ENCODE results near the gene TRAF3. TPM values are rescaled to one million over a fixed set of nuclear protein-coding genes. Genes with fewer than 3 reads are reported as not detected.

The TRAF3 gene
- total RNA-seq, 2 donors from 2014 or later: 14.5 to 28.7 TPM

DNA sequence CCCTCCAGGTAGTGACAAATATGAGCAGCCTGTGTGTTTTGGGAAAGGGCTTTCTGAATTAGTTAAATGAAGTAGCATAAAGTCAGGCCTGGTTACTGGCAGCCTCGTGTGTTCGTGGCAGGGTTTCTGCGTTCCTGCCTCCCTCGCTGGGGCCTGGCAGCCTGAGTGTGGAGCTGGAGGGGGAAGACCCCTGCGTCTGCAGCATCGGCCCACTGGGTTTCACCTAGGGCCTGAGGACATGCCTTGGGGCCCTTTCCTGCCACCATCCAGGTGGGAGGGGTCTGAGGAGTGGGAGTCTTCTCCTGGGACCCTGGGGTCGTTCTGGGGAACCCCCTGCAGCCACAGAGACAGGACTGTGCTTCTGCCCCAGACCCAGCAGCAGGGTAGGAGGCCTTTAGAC, 124.8 kb downstream of the TRAF3 start:
- H3K27me3 ChIP-seq (replicated peaks; ENCODE audit: insufficient read depth): no peaks in the 10 kb centered on the region
- no peak overlapping the region for H3K4me3 ChIP-seq
- no peaks in the 10 kb centered on the region for H3K4me1 ChIP-seq (ENCODE audit: control insufficient read depth in 1 of 2, low read depth in 2 of 2)
- peaks cover 7% of the 10 kb centered on the region for H3K36me3 ChIP-seq
- no peaks in the 10 kb centered on the region for H3K9me3 ChIP-seq
- no peak overlapping the region for H3K27ac ChIP-seq
- ATAC-seq (ENCODE audit: insufficient number of reproducible peaks, low FRiP score, low read depth) (no peak), DNase-seq (ENCODE audit: low spot score) (no peak)
- TF ChIP-seq, protein P1, sequence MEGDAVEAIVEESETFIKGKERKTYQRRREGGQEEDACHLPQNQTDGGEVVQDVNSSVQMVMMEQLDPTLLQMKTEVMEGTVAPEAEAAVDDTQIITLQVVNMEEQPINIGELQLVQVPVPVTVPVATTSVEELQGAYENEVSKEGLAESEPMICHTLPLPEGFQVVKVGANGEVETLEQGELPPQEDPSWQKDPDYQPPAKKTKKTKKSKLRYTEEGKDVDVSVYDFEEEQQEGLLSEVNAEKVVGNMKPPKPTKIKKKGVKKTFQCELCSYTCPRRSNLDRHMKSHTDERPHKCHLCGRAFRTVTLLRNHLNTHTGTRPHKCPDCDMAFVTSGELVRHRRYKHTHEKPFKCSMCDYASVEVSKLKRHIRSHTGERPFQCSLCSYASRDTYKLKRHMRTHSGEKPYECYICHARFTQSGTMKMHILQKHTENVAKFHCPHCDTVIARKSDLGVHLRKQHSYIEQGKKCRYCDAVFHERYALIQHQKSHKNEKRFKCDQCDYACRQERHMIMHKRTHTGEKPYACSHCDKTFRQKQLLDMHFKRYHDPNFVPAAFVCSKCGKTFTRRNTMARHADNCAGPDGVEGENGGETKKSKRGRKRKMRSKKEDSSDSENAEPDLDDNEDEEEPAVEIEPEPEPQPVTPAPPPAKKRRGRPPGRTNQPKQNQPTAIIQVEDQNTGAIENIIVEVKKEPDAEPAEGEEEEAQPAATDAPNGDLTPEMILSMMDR (IDR thresholded peaks at IDR 0.05): no peak

DNA sequence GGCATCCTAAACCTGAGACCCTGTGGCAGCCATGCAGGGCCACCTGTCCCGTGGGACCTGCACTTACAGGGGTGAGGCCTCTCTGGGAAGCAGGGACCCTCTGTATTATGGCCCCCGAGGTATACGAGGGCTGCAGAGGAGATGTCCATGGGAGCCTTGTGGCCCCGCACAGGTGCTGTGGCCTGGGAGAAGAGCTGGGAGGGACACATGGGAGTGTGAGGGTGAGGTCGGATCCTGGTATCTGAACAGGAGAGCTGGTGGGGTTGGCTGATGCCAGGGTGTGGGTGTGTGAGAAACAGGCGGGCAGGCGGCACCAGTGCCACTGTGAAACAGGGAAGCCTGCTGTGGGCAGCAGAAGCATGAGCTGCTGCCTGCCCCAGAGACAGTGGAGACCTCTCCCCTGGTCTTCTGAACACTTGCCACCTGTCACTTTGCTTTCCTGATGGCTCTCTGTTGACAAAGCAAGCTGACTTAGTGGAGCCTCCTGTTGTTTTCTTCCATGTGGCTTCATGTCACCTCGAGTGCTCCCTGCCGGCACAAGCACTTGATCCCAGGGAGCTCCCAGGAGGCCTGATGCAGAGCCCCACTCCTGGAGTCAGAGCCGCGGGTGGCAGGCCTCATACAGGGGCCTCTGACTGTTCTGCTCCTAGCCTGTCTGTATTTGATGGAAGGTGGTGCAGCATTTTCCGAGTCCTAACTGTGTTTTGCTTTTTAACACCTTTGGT, 125.4 kb downstream of the TRAF3 start:
- DNase-seq (ENCODE audit: low spot score) (no peak), ATAC-seq (ENCODE audit: insufficient number of reproducible peaks, low FRiP score, low read depth) (no peak)
- H3K27ac ChIP-seq: no peak overlapping the region
- peaks cover 7% of the 10 kb centered on the region for H3K36me3 ChIP-seq
- H3K4me3 ChIP-seq: no peak overlapping the region
- H3K27me3 ChIP-seq (replicated peaks; ENCODE audit: insufficient read depth): no peaks in the 10 kb centered on the region
- no peaks in the 10 kb centered on the region for H3K4me1 ChIP-seq (ENCODE audit: control insufficient read depth in 1 of 2, low read depth in 2 of 2)
- H3K9me3 ChIP-seq: no peaks in the 10 kb centered on the region
- TF ChIP-seq, protein P1 (IDR thresholded peaks at IDR 0.05): no peak

DNA sequence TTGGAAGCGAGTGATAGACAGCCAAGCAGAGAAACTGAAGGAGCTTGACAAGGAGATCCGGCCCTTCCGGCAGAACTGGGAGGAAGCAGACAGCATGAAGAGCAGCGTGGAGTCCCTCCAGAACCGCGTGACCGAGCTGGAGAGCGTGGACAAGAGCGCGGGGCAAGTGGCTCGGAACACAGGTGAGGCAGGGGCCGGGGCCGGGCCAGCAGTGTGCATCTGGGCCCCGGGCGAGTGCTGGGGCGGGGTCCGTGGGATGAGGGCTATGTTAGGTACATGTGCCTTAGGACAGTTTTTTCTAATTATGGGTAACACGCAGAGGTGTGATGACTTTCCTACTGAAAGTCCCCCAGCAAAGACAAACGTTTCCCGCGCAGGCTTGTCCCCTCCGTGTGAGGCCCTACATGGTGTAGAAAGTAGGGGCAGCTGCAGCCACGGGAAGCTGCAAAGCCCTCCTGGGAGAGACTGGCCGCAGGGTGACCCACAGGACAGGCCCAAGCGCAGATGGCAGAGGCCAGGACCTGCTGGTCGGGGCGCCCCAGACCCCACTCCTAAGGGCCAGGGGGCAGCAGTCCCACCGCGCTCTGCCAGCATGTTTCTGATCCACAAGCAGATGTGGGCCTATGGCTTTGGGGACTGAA, 126.1 kb downstream of the TRAF3 start:
- Histone ChIP-seq H3K9me3 (no peaks in the 10 kb centered on the region), H3K4me1 (ENCODE audit: control insufficient read depth in 1 of 2, low read depth in 2 of 2) (no peaks in the 10 kb centered on the region), H3K27me3 (replicated peaks; ENCODE audit: insufficient read depth) (no peaks in the 10 kb centered on the region), H3K36me3 (peaks cover 7% of the 10 kb centered on the region), H3K4me3 (no peak overlapping the region), H3K27ac (no peak overlapping the region)
- TF ChIP-seq, protein P1 (IDR thresholded peaks at IDR 0.05): no peak
- DNase-seq (ENCODE audit: low spot score) (no peak), ATAC-seq (ENCODE audit: insufficient number of reproducible peaks, low FRiP score, low read depth) (no peak)

DNA sequence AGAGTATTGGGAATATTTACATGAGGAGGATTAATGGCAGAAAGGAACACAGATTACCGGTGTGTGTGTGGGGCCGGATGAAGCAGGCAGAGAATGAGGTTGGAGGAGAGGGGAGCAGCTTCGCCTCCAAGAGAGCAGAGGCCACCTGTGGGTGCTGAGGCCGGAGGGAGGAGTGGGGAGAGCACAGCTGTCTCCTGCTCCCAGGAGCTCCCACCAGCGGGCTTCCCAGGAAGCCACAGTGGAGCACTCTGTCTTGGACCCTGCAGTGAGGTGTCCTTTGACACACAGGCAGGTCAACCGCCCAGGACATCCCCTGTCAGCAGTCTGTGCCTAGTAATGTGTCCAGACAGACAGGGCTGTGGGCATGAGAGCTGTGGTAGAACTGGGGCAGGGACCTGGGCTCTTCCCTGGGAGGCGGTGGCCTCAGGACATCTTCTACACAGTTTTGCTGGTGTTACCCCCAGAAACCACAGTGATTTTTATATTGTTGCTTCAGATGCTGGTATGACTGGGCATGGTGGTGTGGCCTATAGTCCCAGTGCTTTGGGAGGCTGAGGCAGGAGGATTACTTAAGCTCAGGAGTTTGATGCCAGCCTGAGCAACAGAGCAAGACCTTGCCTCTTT, 126.8 kb downstream of the TRAF3 start:
- TF ChIP-seq, protein P1 (IDR thresholded peaks at IDR 0.05): no peak
- Histone ChIP-seq H3K4me3 (no peak overlapping the region), H3K27ac (no peak overlapping the region), H3K36me3 (peaks cover 7% of the 10 kb centered on the region), H3K4me1 (ENCODE audit: control insufficient read depth in 1 of 2, low read depth in 2 of 2) (no peaks in the 10 kb centered on the region), H3K27me3 (replicated peaks; ENCODE audit: insufficient read depth) (no peaks in the 10 kb centered on the region), H3K9me3 (no peaks in the 10 kb centered on the region)
- ATAC-seq (ENCODE audit: insufficient number of reproducible peaks, low FRiP score, low read depth) (no peak), DNase-seq (ENCODE audit: low spot score) (no peak)
